Measurements from ENCODE around the gene KIF1A.

The KIF1A gene

DNA sequence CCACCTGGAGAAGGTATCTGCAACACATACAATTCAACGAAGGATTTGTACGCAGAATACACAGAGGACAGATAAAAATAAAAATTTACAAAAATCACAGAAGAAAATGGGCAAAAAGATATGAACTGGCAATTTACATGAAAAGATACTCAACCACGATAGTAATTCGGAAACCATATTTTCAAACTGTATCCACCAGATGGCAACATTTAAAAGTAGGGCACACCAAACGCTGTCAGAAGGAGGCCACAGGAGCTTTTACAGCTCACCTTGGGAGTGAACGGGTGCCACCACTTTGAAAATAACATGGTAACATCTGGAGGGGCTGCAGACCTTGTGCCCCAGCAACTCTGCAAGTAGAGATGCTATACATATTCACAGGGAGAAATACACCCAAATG lies 9.8 kb downstream of the KIF1A start:
- no peak for TF ChIP-seq CEBPB (IDR thresholded peaks at IDR 0.05)
- no peak for TF ChIP-seq EGR1 (IDR thresholded peaks at IDR 0.05)
- no peak for TF ChIP-seq ZBTB7A (IDR thresholded peaks at IDR 0.05; ENCODE audit: low read depth)
- no peak for TF ChIP-seq REST (IDR thresholded peaks at IDR 0.05; ENCODE audit: low read depth)
- 0 out of 2 replicates have a peak, but pooled peaks have one; percentile 2 for TF ChIP-seq RAD21 (IDR thresholded peaks at IDR 0.05; ENCODE audit: low read depth)
- TF ChIP-seq TEAD4 (IDR thresholded peaks at IDR 0.05): no peak
- TF ChIP-seq YY1 (IDR thresholded peaks at IDR 0.05; ENCODE audit: low read depth): no peak
- no peak for TF ChIP-seq TCF12 (IDR thresholded peaks at IDR 0.05; ENCODE audit: low read depth)
- TF ChIP-seq NFIC (IDR thresholded peaks at IDR 0.05): no peak

DNA sequence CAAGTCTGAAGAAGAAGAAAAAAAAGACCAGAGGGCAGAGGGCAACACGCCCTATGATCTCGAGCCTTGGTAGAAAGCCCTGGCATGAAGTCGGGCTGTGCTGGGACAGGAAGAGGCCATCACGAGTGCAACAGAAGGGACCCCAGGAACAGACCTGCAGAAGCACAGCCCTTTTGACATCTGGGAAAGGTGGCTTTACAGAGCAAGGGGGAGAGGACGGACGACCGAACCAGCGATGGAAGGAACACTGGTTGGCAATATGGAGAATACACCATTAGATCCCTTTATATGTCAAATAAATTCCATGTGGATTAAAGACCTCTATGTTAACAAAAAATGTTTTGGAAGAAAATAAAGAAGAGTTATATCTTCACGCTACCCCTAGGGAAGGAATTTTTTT lies 10.7 kb downstream of the KIF1A start:
- TF ChIP-seq ZBTB7A (IDR thresholded peaks at IDR 0.05; ENCODE audit: low read depth): no peak
- no peak for TF ChIP-seq TCF12 (IDR thresholded peaks at IDR 0.05; ENCODE audit: low read depth)
- no peak for TF ChIP-seq CREB1 (IDR thresholded peaks at IDR 0.05; ENCODE audit: low read depth)
- no peak for TF ChIP-seq FOXM1 (IDR thresholded peaks at IDR 0.05; ENCODE audit: borderline replicate concordance, low read depth)
- TF ChIP-seq, protein P1, sequence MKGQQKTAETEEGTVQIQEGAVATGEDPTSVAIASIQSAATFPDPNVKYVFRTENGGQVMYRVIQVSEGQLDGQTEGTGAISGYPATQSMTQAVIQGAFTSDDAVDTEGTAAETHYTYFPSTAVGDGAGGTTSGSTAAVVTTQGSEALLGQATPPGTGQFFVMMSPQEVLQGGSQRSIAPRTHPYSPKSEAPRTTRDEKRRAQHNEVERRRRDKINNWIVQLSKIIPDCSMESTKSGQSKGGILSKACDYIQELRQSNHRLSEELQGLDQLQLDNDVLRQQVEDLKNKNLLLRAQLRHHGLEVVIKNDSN (IDR thresholded peaks at IDR 0.05): no peak
- no peak for TF ChIP-seq CEBPB (IDR thresholded peaks at IDR 0.05)
- no peak for TF ChIP-seq MAX (IDR thresholded peaks at IDR 0.05)
- no peak for TF ChIP-seq REST (IDR thresholded peaks at IDR 0.05; ENCODE audit: low read depth)
- TF ChIP-seq TAF1 (IDR thresholded peaks at IDR 0.05; ENCODE audit: low read depth): no peak
- TF ChIP-seq EGR1 (IDR thresholded peaks at IDR 0.05): no peak
- no peak for TF ChIP-seq EP300 (IDR thresholded peaks at IDR 0.05; ENCODE audit: borderline replicate concordance)
- no peak for TF ChIP-seq YY1 (IDR thresholded peaks at IDR 0.05; ENCODE audit: low read depth)
- TF ChIP-seq NFIC (IDR thresholded peaks at IDR 0.05): no peak
- TF ChIP-seq TEAD4 (IDR thresholded peaks at IDR 0.05): no peak
- no peak for TF ChIP-seq RAD21 (IDR thresholded peaks at IDR 0.05; ENCODE audit: low read depth)

- TF ChIP-seq FOXM1 (IDR thresholded peaks at IDR 0.05; ENCODE audit: borderline replicate concordance, low read depth) (no peak), YY1 (IDR thresholded peaks at IDR 0.05; ENCODE audit: low read depth) (no peak), TCF12 (IDR thresholded peaks at IDR 0.05; ENCODE audit: low read depth) (no peak), NFIC (IDR thresholded peaks at IDR 0.05) (no peak), ZBTB7A (IDR thresholded peaks at IDR 0.05; ENCODE audit: low read depth) (no peak), TEAD4 (IDR thresholded peaks at IDR 0.05) (no peak), CEBPB (IDR thresholded peaks at IDR 0.05) (no peak), EGR1 (IDR thresholded peaks at IDR 0.05) (no peak), EP300 (IDR thresholded peaks at IDR 0.05; ENCODE audit: borderline replicate concordance) (no peak), MAX (IDR thresholded peaks at IDR 0.05) (no peak), CREB1 (IDR thresholded peaks at IDR 0.05; ENCODE audit: low read depth) (no peak), RAD21 (IDR thresholded peaks at IDR 0.05; ENCODE audit: low read depth) (no peak), REST (IDR thresholded peaks at IDR 0.05; ENCODE audit: low read depth) (no peak), TAF1 (IDR thresholded peaks at IDR 0.05; ENCODE audit: low read depth) (no peak)
- TF ChIP-seq, protein P1 (IDR thresholded peaks at IDR 0.05): no peak
These were observed 13.6 kb downstream of the KIF1A start for GRCh38 chr2:240806459-240806858.

- TF ChIP-seq, protein P1 (IDR thresholded peaks at IDR 0.05): no peak
- TF ChIP-seq TEAD4 (IDR thresholded peaks at IDR 0.05): no peak
- TF ChIP-seq MAX (IDR thresholded peaks at IDR 0.05): no peak
- TF ChIP-seq TAF1 (IDR thresholded peaks at IDR 0.05; ENCODE audit: low read depth): no peak
These were observed 14.0 kb downstream of the KIF1A start for GRCh38 chr2:240806006-240806405.

Measured in Ishikawa (cell line).